Measurements from ENCODE around the gene DUSP10.

DUSP10 gene

DNA sequence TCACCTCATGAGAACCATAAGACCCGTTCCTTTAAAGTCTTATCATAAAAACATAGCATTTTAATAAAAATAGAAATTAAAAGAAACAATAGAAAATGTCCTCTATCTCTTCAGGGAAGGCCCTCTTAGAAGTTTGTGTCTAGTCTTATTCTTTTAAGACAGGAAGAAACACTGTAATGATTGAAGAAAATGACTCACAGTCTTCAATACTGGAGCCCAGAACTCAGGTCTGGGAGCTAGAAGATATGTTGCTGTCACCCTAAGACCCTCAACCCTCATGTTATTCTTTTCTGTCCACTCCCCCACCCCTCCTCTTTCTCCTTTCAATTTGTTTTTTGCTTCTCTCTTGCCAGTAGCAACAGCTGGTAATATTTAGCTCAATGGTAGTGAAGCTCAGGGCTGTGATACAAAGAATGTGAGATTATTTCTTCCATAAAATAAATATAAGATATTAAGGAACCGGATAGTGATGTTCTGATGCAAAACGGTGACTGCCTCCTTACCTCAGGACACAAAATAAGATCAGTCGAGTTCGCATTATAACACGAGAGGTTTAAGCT, 12.0 kb downstream of the DUSP10 start:
- no peak for DNase-seq

- no peak for DNase-seq
These were observed 13.8 kb downstream of the DUSP10 start for GRCh38 chr1:221728037-221728505.

GRCh38 chr1:221727146-221728036, 14.5 kb downstream of the DUSP10 start:
- DNase-seq = no peak

GRCh38 chr1:221725735-221726672, 15.9 kb downstream of the DUSP10 start:
- no peak for DNase-seq

- no peak for DNase-seq
These were observed 16.8 kb downstream of the DUSP10 start for GRCh38 chr1:221724931-221725605.

DNA sequence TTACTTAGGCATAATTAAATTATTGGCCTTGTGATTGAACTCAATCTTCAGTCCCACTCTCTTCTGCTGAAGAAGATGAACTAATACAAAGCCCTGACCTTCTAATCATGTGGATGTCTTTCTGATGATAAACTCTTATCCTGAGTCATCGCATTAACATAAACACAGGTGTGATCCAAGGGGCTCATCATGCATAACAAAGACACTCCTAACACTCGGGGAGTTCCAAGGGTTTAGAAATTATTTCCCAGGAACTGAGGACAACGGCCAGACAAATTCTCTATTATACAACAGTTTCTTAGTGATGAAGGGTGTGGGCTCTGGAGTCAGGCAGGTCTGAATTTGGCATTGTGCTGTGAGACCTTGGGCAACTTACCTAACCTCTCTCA, 18.0 kb downstream of the DUSP10 start:
- no peak for DNase-seq

- no peak for DNase-seq
These were observed 18.7 kb downstream of the DUSP10 start for GRCh38 chr1:221723018-221723847.

GRCh38 chr1:221722254-221723017, 19.5 kb downstream of the DUSP10 start:
- no peak for DNase-seq

GRCh38 chr1:221720545-221720944, 21.3 kb downstream of the DUSP10 start:
- no peak for DNase-seq

DNA sequence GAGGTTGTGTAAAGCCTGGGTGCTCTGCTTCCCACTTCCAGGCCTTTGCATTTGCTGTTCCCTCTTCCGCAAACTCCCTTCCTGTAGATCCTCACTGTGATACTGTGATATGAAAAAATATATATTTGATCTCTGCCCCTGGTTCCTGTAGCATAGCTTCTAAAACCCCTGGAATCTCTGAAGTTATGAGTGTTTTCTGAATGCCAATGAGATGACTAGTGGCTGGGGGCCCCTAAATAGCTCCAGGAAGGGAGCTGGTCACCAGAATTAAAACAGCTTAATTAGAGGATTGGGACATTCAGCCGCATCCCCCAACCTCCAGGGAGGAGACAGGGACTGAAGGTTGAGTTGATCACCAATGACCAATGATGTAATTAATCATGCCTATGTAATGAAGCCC, 21.9 kb downstream of the DUSP10 start:
- no peak for DNase-seq

GRCh38 chr1:221719278-221719597, 22.7 kb downstream of the DUSP10 start:
- no peak for DNase-seq

GRCh38 chr1:221718381-221719277, 23.3 kb downstream of the DUSP10 start:
- DNase-seq = no peak

GRCh38 chr1:221717485-221717853, 24.4 kb downstream of the DUSP10 start:
- no peak for DNase-seq

GRCh38 chr1:221716713-221717484, 25.0 kb downstream of the DUSP10 start:
- DNase-seq = no peak

- no peak for DNase-seq
These were observed 26.3 kb downstream of the DUSP10 start for GRCh38 chr1:221715321-221716169.

- DNase-seq = no peak
These were observed 27.4 kb downstream of the DUSP10 start for GRCh38 chr1:221714227-221715152.

Measured in hippocampal formation (tissue), 2 donors.